Measurements from ENCODE around the gene GNAQ. TPM values are rescaled to one million over a fixed set of nuclear protein-coding genes. Genes with fewer than 3 reads are reported as not detected.

GNAQ gene
- total and polyA plus RNA-seq, 2 donors (not counting 1 experiment from before 2014, with no cell fraction given): 0.60 to 1.4 TPM

DNA sequence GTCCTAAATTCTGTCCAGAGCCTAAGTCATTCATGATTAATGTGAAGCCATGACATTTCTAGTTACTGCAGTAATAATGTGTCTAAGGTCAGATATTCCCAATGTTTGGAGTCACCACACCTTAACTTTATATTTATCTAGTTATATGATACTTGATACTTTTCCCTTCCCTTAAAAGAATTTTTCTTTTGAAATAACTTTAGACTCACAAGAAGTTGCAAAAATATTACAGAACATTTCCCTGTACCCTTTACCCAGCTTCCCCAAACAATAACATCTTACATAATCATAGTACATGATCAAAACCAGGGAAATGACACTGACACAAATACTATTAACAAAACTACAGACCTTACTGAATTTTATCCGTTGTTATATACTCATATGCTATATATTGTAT is 233.5 kb downstream of the GNAQ start:
- no peak for ATAC-seq (ENCODE audit: low read depth)
- Histone ChIP-seq H3K27me3 (replicated peaks in 1 of 4; ENCODE audit: control extremely low read depth in 1 of 4, control insufficient read depth in 3 of 4, insufficient read depth in 4 of 4, low read length in 3 of 4) (no peaks in the 10 kb centered on the region), H3K36me3 (replicated peaks in 1 of 2; ENCODE audit: control extremely low read depth in 1 of 2, control insufficient read depth in 1 of 2, extremely low read depth in 1 of 2, insufficient read depth in 2 of 2, low read length in 1 of 2) (no peaks in the 10 kb centered on the region), H3K27ac (ENCODE audit: low read length in 2 of 2) (no peak overlapping the region), H3K9ac (ENCODE audit: low read length) (no peak overlapping the region), H3K4me1 (ENCODE audit: control insufficient read depth in 2 of 2, insufficient read depth in 2 of 2, low read length in 2 of 2) (no peaks in the 10 kb centered on the region), H3K4me3 (ENCODE audit: control extremely low read depth in 1 of 5, extremely low read depth in 1 of 5, insufficient read depth in 1 of 5, low read depth in 2 of 5, low read length in 4 of 5) (no peak overlapping the region), H3K9me3 (ENCODE audit: control extremely low read depth in 1 of 3, control insufficient read depth in 2 of 3, insufficient read depth in 1 of 3, low read length in 2 of 3) (no peaks in the 10 kb centered on the region), H2AFZ (ENCODE audit: insufficient read depth, low read depth, low read length, poor library complexity, severe bottlenecking) (no peak overlapping the region), H3K4me2 (replicated peaks; ENCODE audit: low read depth, low read length, poor library complexity, severe bottlenecking) (no peak overlapping the region), H3K79me2 (ENCODE audit: control insufficient read depth, insufficient read depth, low read length) (no peaks in the 10 kb centered on the region), H4K20me1 (ENCODE audit: control insufficient read depth, insufficient read depth, low read length, poor library complexity, severe bottlenecking) (no peaks in the 10 kb centered on the region)
- POLR2A ChIA-PET: no interaction called here
- Mint-ChIP-seq H3K27me3 (no peaks in the 10 kb centered on the region), H3K4me1 (no peaks in the 10 kb centered on the region), H3K27ac (no peak overlapping the region), H3K9me3 (ENCODE audit: insufficient read depth) (peaks cover 3% of the 10 kb centered on the region), H3K4me3 (no peak overlapping the region)
- no peak for DNase-seq
- no CpG with 5 or more reads among the region's 1 CpG for WGBS (ENCODE audit: insufficient coverage)
- intact Hi-C loops (cut with micrococcal nuclease): no loop called here
- TF ChIP-seq CTCF (IDR thresholded peaks at IDR 0.05): no peak
- TF ChIP-seq EZH2 (IDR thresholded peaks at IDR 0.05; ENCODE audit: borderline replicate concordance, insufficient read depth, low read depth, low read length, poor library complexity, severe bottlenecking): no peak
- CTCF ChIA-PET: no interaction called here

DNA sequence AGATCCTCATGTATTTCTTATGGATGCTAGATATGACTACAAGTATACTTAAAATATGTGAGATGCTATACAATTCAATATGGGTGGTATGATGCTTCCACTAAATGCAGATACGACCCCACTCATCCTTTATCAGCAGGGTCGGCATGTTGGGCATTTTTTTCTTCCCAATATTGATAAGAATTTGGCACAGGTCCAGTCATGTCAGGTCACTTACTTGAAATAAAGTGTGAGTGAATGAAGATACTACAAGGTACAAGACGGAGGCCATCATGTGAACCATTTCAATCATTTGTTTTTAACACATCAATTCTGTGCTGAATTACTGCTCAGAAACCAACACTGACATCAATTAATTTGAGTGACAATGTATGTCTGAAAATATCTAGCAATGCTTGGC is 236.6 kb downstream of the GNAQ start:
- DNase-seq: no peak
- H3K9me3 Mint-ChIP-seq (ENCODE audit: insufficient read depth): peaks cover 3% of the 10 kb centered on the region
- no peaks in the 10 kb centered on the region for H3K4me1 Mint-ChIP-seq
- no peaks in the 10 kb centered on the region for H3K27me3 ChIP-seq (replicated peaks in 1 of 4; ENCODE audit: control extremely low read depth in 1 of 4, control insufficient read depth in 3 of 4, insufficient read depth in 4 of 4, low read length in 3 of 4)
- H3K4me1 ChIP-seq (ENCODE audit: control insufficient read depth in 2 of 2, insufficient read depth in 2 of 2, low read length in 2 of 2): no peaks in the 10 kb centered on the region
- H3K9ac ChIP-seq (ENCODE audit: low read length): no peak overlapping the region
- H4K20me1 ChIP-seq (ENCODE audit: control insufficient read depth, insufficient read depth, low read length, poor library complexity, severe bottlenecking): no peaks in the 10 kb centered on the region
- no CpG with 5 or more reads among the region's 3 CpGs for WGBS (ENCODE audit: insufficient coverage)
- no peak overlapping the region for H3K4me3 Mint-ChIP-seq
- ATAC-seq (ENCODE audit: low read depth): no peak
- no peaks in the 10 kb centered on the region for H3K9me3 ChIP-seq (ENCODE audit: control extremely low read depth in 1 of 3, control insufficient read depth in 2 of 3, insufficient read depth in 1 of 3, low read length in 2 of 3)
- H3K4me2 ChIP-seq (replicated peaks; ENCODE audit: low read depth, low read length, poor library complexity, severe bottlenecking): no peak overlapping the region
- no peaks in the 10 kb centered on the region for H3K36me3 ChIP-seq (replicated peaks in 1 of 2; ENCODE audit: control extremely low read depth in 1 of 2, control insufficient read depth in 1 of 2, extremely low read depth in 1 of 2, insufficient read depth in 2 of 2, low read length in 1 of 2)
- H3K79me2 ChIP-seq (ENCODE audit: control insufficient read depth, insufficient read depth, low read length): no peaks in the 10 kb centered on the region
- H3K27ac ChIP-seq (ENCODE audit: low read length in 2 of 2): no peak overlapping the region
- POLR2A ChIA-PET: no interaction called here
- no peak overlapping the region for H3K27ac Mint-ChIP-seq
- intact Hi-C loops (cut with micrococcal nuclease): no loop called here
- CTCF ChIA-PET: no interaction called here
- no peak for TF ChIP-seq CTCF (IDR thresholded peaks at IDR 0.05)
- TF ChIP-seq EZH2 (IDR thresholded peaks at IDR 0.05; ENCODE audit: borderline replicate concordance, insufficient read depth, low read depth, low read length, poor library complexity, severe bottlenecking): no peak
- no peak overlapping the region for H3K4me3 ChIP-seq (ENCODE audit: control extremely low read depth in 1 of 5, extremely low read depth in 1 of 5, insufficient read depth in 1 of 5, low read depth in 2 of 5, low read length in 4 of 5)
- H2AFZ ChIP-seq (ENCODE audit: insufficient read depth, low read depth, low read length, poor library complexity, severe bottlenecking): no peak overlapping the region
- no peaks in the 10 kb centered on the region for H3K27me3 Mint-ChIP-seq

Measured in B cell (primary cell).